HCT116 (cell line): ENCODE measurements around the gene SLC35E2B. TPM values are rescaled to one million over a fixed set of nuclear protein-coding genes. Genes with fewer than 3 reads are reported as not detected.
"Not testable (repeated sequence)": the region's sequence is repeated elsewhere in the genome, so short reads cannot be mapped to it uniquely, and the experiment has no call there.

ENCODE experiments used
- ATAC-seq: fragments of 200-7000 bp; cut with Tn5 transposase; 2 replicates; pipeline ENCODE4 v1.9.1; 2020; ENCODE audit warnings: mild to moderate bottlenecking, moderate library complexity
- Bru-seq: library from RNA; stranded (reverse); fragments of 400-500 nt; gene quantifications from one replicate; lab custom pipeline; 2021; lab: Mats Ljungman, UMichigan
- BruChase-seq, 2 experiments: library from RNA; stranded (reverse); fragments of 400-500 nt; gene quantifications; one replicate each; lab custom pipeline; 2021; lab: Mats Ljungman, UMichigan
- BruUV-seq: library from RNA; stranded (reverse); fragments of 400-500 nt; replicated peaks from 2 replicates; lab custom pipeline; 2021; lab: Mats Ljungman, UMichigan
- CTCF ChIA-PET: fragments of 300-600 bp; sonication (Branson Sonifier 250); formaldehyde crosslinking; loops from one replicate; lab custom pipeline; 2021; ENCODE audit warnings: antibody characterized with exemption; lab: Charles Lee
- POLR2A ChIA-PET: fragments of 300-600, 350-600 bp; sonication (Branson Sonifier 250); formaldehyde crosslinking; loops from one replicate; lab custom pipeline; 2021; ENCODE audit warnings: antibody characterized with exemption; lab: Charles Lee
- RAD21 ChIA-PET, 2 experiments: fragments of 300-600 bp; sonication (Branson Sonifier 250); formaldehyde crosslinking; loops; one replicate each; lab custom pipeline; 2023; ENCODE audit warnings: low total read pairs in 2 of 2; ENCODE audit not compliant: uncharacterized antibody in 2 of 2, unreplicated experiment in 2 of 2, low non-redundant PET in 1 of 2; lab: Charles Lee
- DNase-seq: peaks from one replicate; pipeline ENCODE4 v3.0.0-alpha.2; 2010; ENCODE audit warnings: low read depth, low spot score
- H2AFZ ChIP-seq: fragments of 200-600 bp; shearing (Covaris generic), sonication (generic); 2 replicates; pipeline ENCODE4 v1.6.1; 2017; ENCODE audit warnings: low read depth, mixed run types, mixed read lengths, antibody characterized with exemption, low read length; ENCODE audit not compliant: poor library complexity, severe bottlenecking
- H3K27ac ChIP-seq: 2 replicates; pipeline ENCODE4 v1.5.1; 2012; ENCODE audit warnings: low read depth, low read length
- H3K27me3 ChIP-seq: fragments of 200-600 bp; sonication (generic); 2 replicates; pipeline ENCODE4 v1.6.1; 2016; ENCODE audit warnings: mixed run types, low read length, mixed read lengths; ENCODE audit not compliant: insufficient read depth
- H3K36me3 ChIP-seq, 2 experiments: fragments of 200-500 bp in 1 of 2; fragments of 200-600 bp in 1 of 2; sonication (Bioruptor generic) in 1 of 2; sonication (generic) in 1 of 2; 2 replicates each; pipeline versions ENCODE4 v1.5.1 to v1.6.1; 2014 to 2016; ENCODE audit warnings: low read length in 2 of 2, inconsistent platforms in 1 of 2, mixed read lengths in 1 of 2, mixed run types in 1 of 2; ENCODE audit not compliant: insufficient read depth in 2 of 2, control insufficient read depth in 1 of 2
- H3K4me1 ChIP-seq, 2 experiments: fragments of 200-600 bp in 1 of 2; sonication (generic) in 1 of 2; 2 replicates each; pipeline versions ENCODE4 v1.5.1 to v1.6.1; 2012 to 2017; ENCODE audit warnings: low read length in 2 of 2, inconsistent platforms in 1 of 2, mild to moderate bottlenecking in 1 of 2, mixed read lengths in 1 of 2, mixed run types in 1 of 2, moderate library complexity in 1 of 2; ENCODE audit not compliant: insufficient read depth in 2 of 2, control insufficient read depth in 1 of 2
- H3K4me2 ChIP-seq: fragments of 200-600 bp; sonication (generic); 2 replicates; pipeline ENCODE4 v1.6.1; 2017; ENCODE audit warnings: mixed run types, low read length, mixed read lengths
- H3K4me3 ChIP-seq, 2 experiments: fragments of 200-600 bp in 1 of 2; sonication (generic) in 1 of 2; replicated peaks in 1 of 2; 2 replicates each; pipeline ENCODE4 v1.5.1; 2011 to 2016; ENCODE audit warnings: low read length in 2 of 2, control low read depth in 1 of 2, low read depth in 1 of 2, mild to moderate bottlenecking in 1 of 2, mixed read lengths in 1 of 2, mixed run types in 1 of 2
- H3K79me2 ChIP-seq: fragments of 200-600 bp; sonication (generic); 2 replicates; pipeline ENCODE4 v1.6.1; 2017; ENCODE audit warnings: mild to moderate bottlenecking, mixed run types, low read length, moderate library complexity, mixed read lengths; ENCODE audit not compliant: insufficient read depth
- H3K9ac ChIP-seq: fragments of 200-600 bp; sonication (generic); 2 replicates; pipeline ENCODE4 v1.6.1; 2016; ENCODE audit warnings: low read length, mixed read lengths
- H3K9me2 ChIP-seq: fragments of 200-600 bp; sonication (generic), shearing (Covaris generic); 2 replicates; pipeline ENCODE4 v1.6.1; 2017; ENCODE audit warnings: mixed run types, mild to moderate bottlenecking, moderate library complexity; ENCODE audit not compliant: insufficient read depth
- H3K9me3 ChIP-seq, 2 experiments: fragments of 200-500 bp in 1 of 2; fragments of 200-600 bp in 1 of 2; sonication (Bioruptor generic) in 1 of 2; sonication (generic) in 1 of 2; 2 replicates each; pipeline ENCODE4 v1.6.1; 2014 to 2017; ENCODE audit warnings: low read length in 2 of 2, mixed read lengths in 2 of 2, inconsistent platforms in 1 of 2, low read depth in 1 of 2, mild to moderate bottlenecking in 1 of 2, mixed run types in 1 of 2, moderate library complexity in 1 of 2; ENCODE audit not compliant: control insufficient read depth in 1 of 2, insufficient read depth in 1 of 2
- H4K20me1 ChIP-seq: fragments of 200-600 bp; sonication (generic), shearing (Covaris generic); 2 replicates; pipeline ENCODE4 v1.6.1; 2017; ENCODE audit warnings: mixed run types, mild to moderate bottlenecking, moderate library complexity; ENCODE audit not compliant: insufficient read depth
- EGR1 ChIP-seq: IDR thresholded peaks from 2 replicates; pipeline ENCODE4 v1.6.1; 2012; ENCODE audit warnings: low read depth
- JUND ChIP-seq: IDR thresholded peaks from 2 replicates; pipeline ENCODE4 v1.6.1; 2012
- MAX ChIP-seq: IDR thresholded peaks from 2 replicates; pipeline ENCODE4 v1.6.1; 2012
- POLR2AphosphoS5 ChIP-seq: IDR thresholded peaks from 2 replicates; pipeline ENCODE4 v1.6.1; 2011; ENCODE audit warnings: mild to moderate bottlenecking, low read depth, low read length, moderate library complexity
- SP1 ChIP-seq: IDR thresholded peaks from 2 replicates; pipeline ENCODE4 v1.6.1; 2012; ENCODE audit warnings: low read depth
- SRF ChIP-seq: IDR thresholded peaks from 2 replicates; pipeline ENCODE4 v1.6.1; 2012; ENCODE audit warnings: low read depth
- TCF7L2 ChIP-seq: IDR thresholded peaks from 2 replicates; pipeline ENCODE4 v1.7.0; 2011; ENCODE audit warnings: borderline replicate concordance, inconsistent platforms; ENCODE audit not compliant: insufficient read depth, insufficient read length; ENCODE audit errors: extremely low read depth
- intact Hi-C: fragments of 100-400 bp; cut with micrococcal nuclease; formaldehyde crosslinking; loops from 2 replicates; pipeline ENCODE4 v1.10.0; 2022
- long read RNA-seq: library from polyadenylated mRNA; unstranded; transcript quantifications from one replicate; pipeline ENCODE4 v2.0.0, GENCODE V29; 2021; ENCODE audit not compliant: unreplicated experiment
- polyA plus RNA-seq: library from polyadenylated mRNA; unstranded; fragments of >200 nt; gene quantifications from 2 replicates; pipeline ENCODE4 v1.2.1, GENCODE V29; 2012; ENCODE audit warnings: missing spikeins
- total RNA-seq: library from RNA; stranded (reverse); gene quantifications from one replicate; pipeline ENCODE4 v1.2.1, GENCODE V29; 2021; ENCODE audit not compliant: unreplicated experiment

The SLC35E2B gene
- total RNA-seq: 30.3 TPM
- polyA plus RNA-seq: 17.0 and 19.4 TPM in 2 replicates
- percentile 74 among the genes with signal in this experiment for Bru-seq, nascent RNA
- BruChase-seq, experiment 1, labeled RNA remaining after a 6-hour chase: percentile 90 among the genes with signal in this experiment
- percentile 82 among the genes with signal in this experiment for BruChase-seq, experiment 2, labeled RNA remaining after a 2-hour chase
- long read RNA-seq, full-length matches to known transcripts: 5 of 33 reads
- long read RNA-seq, partial matches to known transcripts: 2 of 33 reads
- long read RNA-seq, other reads (novel, unspliced or antisense): 26 of 33 reads

DNA sequence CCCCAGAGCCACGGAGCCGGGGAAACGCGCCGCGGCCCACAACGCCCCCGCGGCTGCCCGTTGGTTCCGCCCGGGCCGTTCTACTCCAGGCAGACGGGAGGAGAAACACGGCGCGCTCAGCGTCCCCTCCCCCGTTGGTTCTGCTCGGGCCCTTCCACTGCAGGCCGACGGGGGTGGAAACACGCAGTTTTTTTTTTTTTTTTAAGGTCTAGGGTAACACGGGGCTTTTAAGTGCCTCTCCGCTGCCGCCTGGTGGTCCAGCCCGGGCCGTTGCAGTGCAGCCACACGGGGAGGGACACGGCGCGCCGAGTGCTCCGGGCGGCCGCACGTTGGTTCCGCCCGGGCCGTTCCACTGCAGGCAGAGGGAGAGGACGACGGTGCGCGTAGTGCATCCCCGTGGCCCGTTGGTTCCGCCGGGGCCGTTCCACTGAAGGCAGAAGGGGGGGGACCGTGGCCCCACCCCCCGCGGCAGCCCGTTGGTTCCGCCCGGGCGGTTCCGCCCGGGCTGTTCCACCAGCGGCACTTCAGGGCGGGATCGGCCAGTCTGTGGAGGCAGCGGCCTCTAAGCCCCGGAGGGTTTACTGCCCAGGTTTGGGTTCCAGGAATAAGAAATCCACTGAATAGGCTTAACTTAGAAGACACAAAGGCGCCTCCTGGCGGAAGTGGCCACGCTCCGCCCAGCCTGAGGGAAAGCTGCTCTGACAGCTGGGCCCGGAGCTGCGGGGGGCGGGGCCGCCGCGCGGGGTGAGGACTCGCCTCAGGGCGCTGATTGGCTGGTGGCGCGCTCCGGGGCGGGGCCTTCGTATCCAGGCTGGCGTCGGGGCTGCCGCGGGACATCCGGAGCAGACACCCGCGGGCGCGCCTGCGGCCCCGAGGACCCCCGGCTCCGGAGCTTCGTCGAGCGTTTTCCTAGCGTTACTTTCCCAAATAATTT is at the start of gene SLC35E2B:
Gene SLC35E2B (minus strand): TSS at position 82 of the 934 bp plus-strand sequence. CDS start 16,096 bp downstream, outside the sequence.
- peak; percentile 84 for ATAC-seq

GRCh38 chr1:1741013-1741412 is 48.4 kb upstream of the SLC35E2B start:
- H3K9me2 ChIP-seq, H3K4me1 ChIP-seq, DNase-seq, ATAC-seq, RAD21 ChIA-PET, intact Hi-C loops, H3K27ac ChIP-seq, POLR2A ChIA-PET, H3K36me3 ChIP-seq, H3K9ac ChIP-seq, H3K9me3 ChIP-seq, H3K4me3 ChIP-seq, H3K79me2 ChIP-seq, H2AFZ ChIP-seq, H4K20me1 ChIP-seq, BruUV-seq, CTCF ChIA-PET, H3K4me2 ChIP-seq, H3K27me3 ChIP-seq: not testable (repeated sequence)

More for the DNA sequence above, at the start of gene SLC35E2B:
- POLR2A ChIA-PET, H3K9me2 ChIP-seq, H4K20me1 ChIP-seq, H3K79me2 ChIP-seq, H3K36me3 ChIP-seq, H2AFZ ChIP-seq, H3K4me1 ChIP-seq, CTCF ChIA-PET, H3K9me3 ChIP-seq, RAD21 ChIA-PET, BruUV-seq, intact Hi-C loops: not testable (repeated sequence)
- DNase-seq: peak; percentile 83
- Histone ChIP-seq H3K4me2 (peak within 1 kb of the TSS; percentile 58), H3K9ac (peak within 1 kb of the TSS; percentile 60), H3K27ac (peak within 1 kb of the TSS; percentile 91), H3K4me3 (peak within 1 kb of the TSS; percentile 50 to 53)
- TF ChIP-seq SP1: peak; percentile 84
- TF ChIP-seq EGR1: peak; percentile 59
- peak; percentile 47; the same call in 1 of the 2 replicates for TF ChIP-seq SRF
- TF ChIP-seq MAX: peak; percentile 93
- TF ChIP-seq POLR2AphosphoS5: peak; percentile 51; the same call in 1 of the 2 replicates
- peak; percentile 95 for TF ChIP-seq JUND
- peak; percentile 51 for TF ChIP-seq TCF7L2
- TF ChIP-seq, all 23 proteins: peak for 7; not testable (repeated sequence) for 16
- H3K27me3 ChIP-seq: not testable (repeated sequence)

DNA sequence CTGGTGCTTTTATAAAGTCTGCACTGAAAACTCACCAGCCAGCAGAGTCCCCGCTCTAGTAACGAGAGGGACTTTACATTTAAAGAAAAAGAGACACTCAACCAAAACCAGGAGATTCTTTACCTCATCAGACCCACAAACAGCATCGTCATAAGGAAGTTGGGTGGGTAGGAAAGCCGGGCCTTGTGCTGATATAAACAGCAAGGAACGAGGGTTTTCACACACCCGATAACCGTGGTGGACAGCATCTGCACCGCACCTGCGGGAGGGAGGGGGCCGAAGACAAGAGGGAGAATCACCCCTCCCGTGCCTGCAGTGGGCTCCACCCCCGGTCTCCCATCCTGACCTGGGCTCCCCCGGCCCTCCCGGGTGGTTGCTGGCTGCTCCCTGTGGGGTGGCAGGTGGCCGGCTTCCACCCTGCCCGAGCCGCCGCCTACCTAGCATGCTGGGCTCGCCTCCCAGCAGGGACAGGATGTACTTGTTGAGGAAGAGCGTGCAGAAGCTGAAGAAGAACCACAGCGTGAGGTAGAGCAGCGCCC is 46.3 kb upstream of the SLC35E2B start:
- H3K9me3 ChIP-seq, DNase-seq, H3K27ac ChIP-seq, H3K4me1 ChIP-seq, H3K9ac ChIP-seq, CTCF ChIA-PET, H3K79me2 ChIP-seq, H3K36me3 ChIP-seq, H2AFZ ChIP-seq, RAD21 ChIA-PET, ATAC-seq, intact Hi-C loops, BruUV-seq, H3K9me2 ChIP-seq, H3K27me3 ChIP-seq, POLR2A ChIA-PET, H3K4me2 ChIP-seq, H4K20me1 ChIP-seq, H3K4me3 ChIP-seq: not testable (repeated sequence)
